Smooth muscle cell (in vitro differentiated cells): ENCODE results near the gene NTNG1. TPM values are rescaled to one million over a fixed set of nuclear protein-coding genes. Genes with fewer than 3 reads are reported as not detected.

Source experiments
- DNase-seq: peaks from one replicate; lab custom pipeline; 2025; ENCODE audit not compliant: unreplicated experiment; lab: John Stamatoyannopoulos, UW
- H2AFZ ChIP-seq: fragments of 200-600 bp; sonication (generic); 2 replicates; pipeline ENCODE4 v1.6.0; 2016; ENCODE audit warnings: antibody characterized with exemption, low read depth, mild to moderate bottlenecking
- H3F3A ChIP-seq: fragments of 200-600 bp; sonication (generic); 2 replicates; pipeline ENCODE4 v1.6.0; 2017; ENCODE audit warnings: antibody characterized with exemption, low read depth
- H3K27ac ChIP-seq: fragments of 200-600 bp; sonication (generic); 2 replicates; pipeline ENCODE4 v1.5.1; 2016; ENCODE audit warnings: low read depth, mild to moderate bottlenecking
- H3K27me3 ChIP-seq: fragments of 200-600 bp; sonication (generic); 2 replicates; pipeline ENCODE4 v1.6.1; 2016; ENCODE audit warnings: low read depth, mild to moderate bottlenecking
- H3K36me3 ChIP-seq: fragments of 200-600 bp; sonication (generic); 2 replicates; pipeline ENCODE4 v1.5.1; 2016; ENCODE audit warnings: low read depth
- H3K4me1 ChIP-seq: fragments of 200-600 bp; sonication (generic); 2 replicates; pipeline ENCODE4 v1.5.1; 2016; ENCODE audit warnings: low read depth
- H3K4me2 ChIP-seq: fragments of 200-600 bp; sonication (generic); 2 replicates; pipeline ENCODE4 v1.6.0; 2016; ENCODE audit warnings: mild to moderate bottlenecking
- H3K4me3 ChIP-seq: fragments of 200-600 bp; sonication (generic); 2 replicates; pipeline ENCODE4 v1.5.1; 2016; ENCODE audit warnings: mild to moderate bottlenecking
- H3K79me2 ChIP-seq: fragments of 200-600 bp; sonication (generic); 2 replicates; pipeline ENCODE4 v1.6.0; 2016; ENCODE audit warnings: low read depth, mild to moderate bottlenecking
- H3K9ac ChIP-seq: fragments of 200-600 bp; sonication (generic); 2 replicates; pipeline ENCODE4 v1.6.0; 2016; ENCODE audit warnings: low read depth
- H3K9me3 ChIP-seq: fragments of 200-600 bp; sonication (generic); replicated peaks from 2 replicates; pipeline ENCODE4 v1.5.1; 2016; ENCODE audit warnings: low read depth
- H4K20me1 ChIP-seq: fragments of 200-600 bp; sonication (generic); 2 replicates; pipeline ENCODE4 v1.6.0; 2016; ENCODE audit warnings: low read depth
- WGBS: methylation state at CpG from one replicate; pipeline ENCODE4 v1.1.7; 2016; ENCODE audit warnings: low lambda C conversion rate; 5-methylcytosine and 5-hydroxymethylcytosine counted together
- polyA plus RNA-seq: library from polyadenylated mRNA; unstranded; fragments of >200 nt; fragmentation: Nextera tagmentation; extraction: Ambion mirVana; gene quantifications from 2 replicates; pipeline ENCODE4 v1.2.1, GENCODE V29; 2016
- total RNA-seq: library from RNA; depleted of rRNA; stranded (reverse); fragments of >200 nt; gene quantifications from 2 replicates; pipeline ENCODE4 v1.2.3, GENCODE V29; 2014
- TF ChIP-seq, protein P1 (sequence below): fragments of 200-600 bp; sonication (generic); IDR thresholded peaks from 2 replicates; pipeline ENCODE4 v1.5.1; 2017; ENCODE audit warnings: borderline replicate concordance, mild to moderate bottlenecking, antibody characterized with exemption; ENCODE audit not compliant: insufficient read depth, poor library complexity, severe bottlenecking

Gene NTNG1
- total and polyA plus RNA-seq, 2 experiments from 2014 or later, result 0.39 to 1.1 TPM

GRCh38 chr1:107436552-107437241 lies 295.9 kb downstream of the NTNG1 start:
- Histone ChIP-seq H3K4me3 (no peak overlapping the region), H3K4me2 (no peak overlapping the region), H3K9ac (no peak overlapping the region), H2AFZ (no peak overlapping the region), H3K4me1 (peaks cover 8% of the 10 kb centered on the region), H3K9me3 (no peaks in the 10 kb centered on the region), H3K36me3 (no peaks in the 10 kb centered on the region), H3K79me2 (no peaks in the 10 kb centered on the region), H4K20me1 (no peaks in the 10 kb centered on the region), H3K27ac (no peak overlapping the region), H3F3A (no peaks in the 10 kb centered on the region), H3K27me3 (no peaks in the 10 kb centered on the region)
- TF ChIP-seq, protein P1, sequence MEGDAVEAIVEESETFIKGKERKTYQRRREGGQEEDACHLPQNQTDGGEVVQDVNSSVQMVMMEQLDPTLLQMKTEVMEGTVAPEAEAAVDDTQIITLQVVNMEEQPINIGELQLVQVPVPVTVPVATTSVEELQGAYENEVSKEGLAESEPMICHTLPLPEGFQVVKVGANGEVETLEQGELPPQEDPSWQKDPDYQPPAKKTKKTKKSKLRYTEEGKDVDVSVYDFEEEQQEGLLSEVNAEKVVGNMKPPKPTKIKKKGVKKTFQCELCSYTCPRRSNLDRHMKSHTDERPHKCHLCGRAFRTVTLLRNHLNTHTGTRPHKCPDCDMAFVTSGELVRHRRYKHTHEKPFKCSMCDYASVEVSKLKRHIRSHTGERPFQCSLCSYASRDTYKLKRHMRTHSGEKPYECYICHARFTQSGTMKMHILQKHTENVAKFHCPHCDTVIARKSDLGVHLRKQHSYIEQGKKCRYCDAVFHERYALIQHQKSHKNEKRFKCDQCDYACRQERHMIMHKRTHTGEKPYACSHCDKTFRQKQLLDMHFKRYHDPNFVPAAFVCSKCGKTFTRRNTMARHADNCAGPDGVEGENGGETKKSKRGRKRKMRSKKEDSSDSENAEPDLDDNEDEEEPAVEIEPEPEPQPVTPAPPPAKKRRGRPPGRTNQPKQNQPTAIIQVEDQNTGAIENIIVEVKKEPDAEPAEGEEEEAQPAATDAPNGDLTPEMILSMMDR, result no peak
- DNase-seq, result no peak
- WGBS, result 93% methylated on average over 13 of the region's 13 CpGs

DNA sequence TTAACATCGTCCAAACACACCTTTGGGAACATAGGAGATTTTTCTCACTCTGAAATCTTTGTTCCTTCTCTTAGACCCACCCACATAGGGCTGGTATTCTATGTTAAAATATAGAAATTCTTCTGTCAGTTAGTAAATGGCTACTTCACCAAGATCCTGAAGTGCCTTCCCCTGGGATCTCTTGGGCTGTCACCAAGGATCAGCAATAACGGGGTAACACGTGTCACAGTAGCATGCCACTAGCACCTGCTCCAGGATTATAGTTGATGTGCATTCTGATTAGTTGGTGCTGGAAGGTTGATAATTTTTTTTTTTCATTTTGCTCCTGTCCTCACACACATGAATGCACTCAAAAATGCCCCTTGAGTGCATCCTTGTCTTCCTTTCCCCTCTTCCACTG lies 298.7 kb downstream of the NTNG1 start:
- H3K27me3 ChIP-seq, result no peaks in the 10 kb centered on the region
- H3K4me3 ChIP-seq, result no peak overlapping the region
- H3K79me2 ChIP-seq, result no peaks in the 10 kb centered on the region
- H4K20me1 ChIP-seq, result no peaks in the 10 kb centered on the region
- no peaks in the 10 kb centered on the region for H3K9me3 ChIP-seq
- no peaks in the 10 kb centered on the region for H3F3A ChIP-seq
- TF ChIP-seq, protein P1, result no peak
- H3K27ac ChIP-seq, result no peak overlapping the region
- no peak overlapping the region for H3K4me2 ChIP-seq
- no peak overlapping the region for H2AFZ ChIP-seq
- H3K36me3 ChIP-seq, result no peaks in the 10 kb centered on the region
- DNase-seq, result no peak
- WGBS, result 89% methylated on average over 3 of the region's 3 CpGs
- no peaks in the 10 kb centered on the region for H3K4me1 ChIP-seq
- H3K9ac ChIP-seq, result no peak overlapping the region

DNA sequence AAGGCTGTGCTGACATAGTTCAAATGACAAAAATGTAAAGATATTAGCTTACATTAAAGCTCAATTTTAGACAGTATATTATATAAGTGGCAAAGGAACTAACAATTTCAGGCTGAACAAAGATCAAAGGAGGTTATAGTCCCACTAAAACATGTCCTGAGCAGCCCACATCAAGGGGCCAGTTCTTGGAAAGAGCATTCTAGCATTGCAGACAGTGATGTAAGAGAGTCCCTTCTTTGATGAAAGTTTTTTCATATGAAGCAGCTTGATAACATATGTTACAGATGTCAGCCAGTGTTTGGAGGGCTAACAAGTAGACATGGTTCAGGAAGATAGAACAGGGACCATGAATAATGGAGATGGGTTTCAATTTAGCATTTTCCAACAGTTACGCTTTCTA lies 301.7 kb downstream of the NTNG1 start:
- Histone ChIP-seq H3F3A (no peaks in the 10 kb centered on the region), H3K4me2 (peak overlapping the region; percentile 16), H2AFZ (no peak overlapping the region), H3K4me3 (no peak overlapping the region), H3K79me2 (no peaks in the 10 kb centered on the region), H3K27ac (no peak overlapping the region), H3K4me1 (no peaks in the 10 kb centered on the region), H4K20me1 (no peaks in the 10 kb centered on the region), H3K27me3 (no peaks in the 10 kb centered on the region), H3K9ac (no peak overlapping the region), H3K36me3 (no peaks in the 10 kb centered on the region), H3K9me3 (no peaks in the 10 kb centered on the region)
- WGBS, result 95% methylated on average over 1 of the region's 1 CpG
- TF ChIP-seq, protein P1, result no peak
- DNase-seq, result no peak

GRCh38 chr1:107443027-107443426 lies 302.2 kb downstream of the NTNG1 start:
- H3K79me2 ChIP-seq, result no peaks in the 10 kb centered on the region
- H3K4me1 ChIP-seq, result no peaks in the 10 kb centered on the region
- no peaks in the 10 kb centered on the region for H4K20me1 ChIP-seq
- no peak overlapping the region for H2AFZ ChIP-seq
- H3K9ac ChIP-seq, result no peak overlapping the region
- H3K27ac ChIP-seq, result no peak overlapping the region
- TF ChIP-seq, protein P1, result no peak
- no peaks in the 10 kb centered on the region for H3K36me3 ChIP-seq
- DNase-seq, result no peak
- no peak overlapping the region for H3K4me2 ChIP-seq
- 78% methylated on average over 5 of the region's 5 CpGs for WGBS
- H3K27me3 ChIP-seq, result no peaks in the 10 kb centered on the region
- H3K9me3 ChIP-seq, result no peaks in the 10 kb centered on the region
- H3K4me3 ChIP-seq, result no peak overlapping the region
- H3F3A ChIP-seq, result no peaks in the 10 kb centered on the region
